ENCODE measurements around the gene SPDYE2. TPM values are rescaled to one million over a fixed set of nuclear protein-coding genes. Genes with fewer than 3 reads are reported as not detected.
A peak's percentile ranks its signal among the peaks of the same experiment; 100 is the strongest.
"Not testable (repeated sequence)": the region's sequence is repeated elsewhere in the genome, so short reads cannot be mapped to it uniquely, and the experiment has no call there.

SPDYE2 gene
- total RNA-seq, 1 experiment from 2014 or later, result not detected

DNA sequence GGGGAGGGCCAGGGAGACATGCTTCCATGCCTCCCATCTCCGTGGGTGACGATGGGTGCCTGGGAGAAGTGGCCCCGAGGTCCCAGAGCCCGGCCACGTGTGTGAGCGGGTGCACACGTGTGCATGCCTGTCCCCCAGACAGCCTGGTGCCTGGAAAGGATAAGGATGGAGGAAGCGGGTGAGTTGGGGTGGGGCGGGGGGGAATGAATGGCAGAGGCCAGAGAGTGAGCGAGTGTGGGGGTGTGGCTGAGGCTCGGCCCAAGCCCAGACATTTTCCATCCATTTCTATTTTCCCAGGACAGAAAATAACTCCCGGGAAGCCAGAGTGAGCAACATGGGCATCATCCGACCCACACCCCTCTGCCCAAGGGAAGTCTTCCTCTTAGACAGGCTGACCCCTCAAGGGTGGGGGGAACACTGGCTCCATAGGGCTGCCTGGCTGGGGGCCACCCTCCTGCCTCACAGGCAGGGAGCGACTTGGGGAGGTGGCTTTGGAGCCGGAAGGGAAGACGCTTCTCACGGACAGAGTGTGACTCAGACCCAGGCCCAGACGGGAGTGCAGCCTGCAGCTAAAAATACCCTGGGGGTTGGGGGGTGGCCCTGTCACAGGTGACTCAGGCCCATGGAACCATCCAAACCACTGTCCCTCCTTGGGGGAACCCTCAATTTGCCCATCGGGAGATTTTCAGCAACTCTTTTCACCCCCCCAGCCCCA, 53.6 kb downstream of the SPDYE2 start:
- H3K27ac ChIP-seq (ENCODE audit: low read depth, low read length, poor library complexity, severe bottlenecking); H3K4me3 ChIP-seq (ENCODE audit: low read depth, low read length, poor library complexity, severe bottlenecking); H3K36me3 ChIP-seq (ENCODE audit: insufficient read depth, low read length, poor library complexity, severe bottlenecking); H3K9me3 ChIP-seq (ENCODE audit: low read depth, low read length, poor library complexity, severe bottlenecking); H3K4me1 ChIP-seq (ENCODE audit: insufficient read depth, low read length, poor library complexity, severe bottlenecking); BruUV-seq (replicated peaks); intact Hi-C loops (cut with micrococcal nuclease; ENCODE audit: unreplicated experiment); POLR2A ChIA-PET (ENCODE audit: low non-redundant PET); DNase-seq (ENCODE audit: low spot score); CTCF ChIA-PET; H3K27me3 ChIP-seq (replicated peaks; ENCODE audit: insufficient read depth, low read depth, low read length, poor library complexity): not testable (repeated sequence)

DNA sequence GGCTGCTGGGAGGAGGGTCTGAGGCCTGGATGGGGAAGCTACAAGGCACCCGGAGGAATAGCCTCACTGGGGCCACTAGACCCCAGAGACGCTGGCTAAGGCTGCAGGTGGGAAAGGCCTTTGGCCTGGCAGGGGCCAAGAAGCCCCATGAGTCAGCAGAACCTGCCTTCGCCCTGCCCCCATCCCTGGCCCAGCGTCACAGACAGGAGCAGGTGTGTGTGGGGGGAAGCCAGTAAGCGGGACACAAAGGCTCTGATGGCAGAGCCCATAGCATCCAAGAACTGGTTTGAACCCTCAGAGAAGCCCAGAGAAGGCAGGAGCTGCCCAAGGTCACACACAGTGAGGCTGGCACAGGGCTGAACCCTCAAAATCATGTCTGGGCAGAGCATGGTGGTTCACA, 55.8 kb downstream of the SPDYE2 start:
- H3K27ac ChIP-seq (ENCODE audit: low read depth, low read length, poor library complexity, severe bottlenecking); intact Hi-C loops (cut with micrococcal nuclease; ENCODE audit: unreplicated experiment): not testable (repeated sequence)

DNA sequence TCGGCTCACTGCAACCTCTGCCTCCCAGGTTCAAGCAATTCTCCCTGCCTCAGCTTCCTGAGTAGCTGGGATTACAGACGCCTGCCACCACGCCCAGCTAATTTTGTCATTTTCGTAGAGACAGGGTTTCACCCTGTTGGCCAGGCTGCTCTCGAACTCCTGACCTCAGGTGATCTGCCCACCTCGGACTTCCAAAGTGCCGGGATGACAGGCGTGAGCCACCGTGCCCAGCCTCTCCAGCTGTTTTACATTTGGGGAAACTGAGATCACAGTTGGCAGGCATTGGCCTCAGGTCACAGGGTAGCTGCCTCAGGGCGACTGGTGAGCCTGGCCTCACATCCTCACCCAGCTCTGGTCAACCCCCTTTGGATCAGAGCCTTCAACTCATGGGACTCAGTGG, 58.7 kb downstream of the SPDYE2 start:
- H3K9me3 ChIP-seq (ENCODE audit: low read depth, low read length, poor library complexity, severe bottlenecking); H3K4me1 ChIP-seq (ENCODE audit: insufficient read depth, low read length, poor library complexity, severe bottlenecking); H3K36me3 ChIP-seq (ENCODE audit: insufficient read depth, low read length, poor library complexity, severe bottlenecking); intact Hi-C loops (cut with micrococcal nuclease; ENCODE audit: unreplicated experiment); DNase-seq (ENCODE audit: low spot score); BruUV-seq (replicated peaks); H3K27ac ChIP-seq (ENCODE audit: low read depth, low read length, poor library complexity, severe bottlenecking); POLR2A ChIA-PET (ENCODE audit: low non-redundant PET); H3K27me3 ChIP-seq (replicated peaks; ENCODE audit: insufficient read depth, low read depth, low read length, poor library complexity); CTCF ChIA-PET; H3K4me3 ChIP-seq (ENCODE audit: low read depth, low read length, poor library complexity, severe bottlenecking): not testable (repeated sequence)

More for the DNA sequence above, 55.8 kb downstream of the SPDYE2 start:
- CTCF ChIA-PET; H3K9me3 ChIP-seq (ENCODE audit: low read depth, low read length, poor library complexity, severe bottlenecking); H3K27me3 ChIP-seq (replicated peaks; ENCODE audit: insufficient read depth, low read depth, low read length, poor library complexity); H3K36me3 ChIP-seq (ENCODE audit: insufficient read depth, low read length, poor library complexity, severe bottlenecking); BruUV-seq (replicated peaks); DNase-seq (ENCODE audit: low spot score); POLR2A ChIA-PET (ENCODE audit: low non-redundant PET); H3K4me3 ChIP-seq (ENCODE audit: low read depth, low read length, poor library complexity, severe bottlenecking); H3K4me1 ChIP-seq (ENCODE audit: insufficient read depth, low read length, poor library complexity, severe bottlenecking): not testable (repeated sequence)

DNA sequence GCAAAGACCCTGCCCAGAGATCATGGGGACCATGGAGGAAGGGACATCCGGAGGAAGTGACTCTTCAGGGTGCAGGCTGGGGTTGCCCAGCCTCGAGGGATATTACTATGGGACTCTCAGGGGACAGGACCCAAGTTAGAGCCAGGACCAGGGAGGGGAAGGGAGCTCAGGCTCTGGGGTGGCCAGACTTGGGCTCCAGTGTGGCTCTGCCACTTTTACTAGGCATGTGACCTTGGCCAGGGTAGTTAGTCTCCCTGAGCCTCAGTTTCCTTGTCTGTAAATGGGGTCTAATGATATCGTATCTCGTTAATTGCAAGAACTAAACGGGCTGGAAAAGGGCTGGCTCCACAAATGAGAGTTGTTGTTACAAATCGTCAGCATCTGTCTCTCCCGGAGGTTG, 59.4 kb downstream of the SPDYE2 start:
- H3K36me3 ChIP-seq (ENCODE audit: insufficient read depth, low read length, poor library complexity, severe bottlenecking); BruUV-seq (replicated peaks); H3K9me3 ChIP-seq (ENCODE audit: low read depth, low read length, poor library complexity, severe bottlenecking); H3K27ac ChIP-seq (ENCODE audit: low read depth, low read length, poor library complexity, severe bottlenecking); H3K4me3 ChIP-seq (ENCODE audit: low read depth, low read length, poor library complexity, severe bottlenecking); intact Hi-C loops (cut with micrococcal nuclease; ENCODE audit: unreplicated experiment); H3K4me1 ChIP-seq (ENCODE audit: insufficient read depth, low read length, poor library complexity, severe bottlenecking); CTCF ChIA-PET; POLR2A ChIA-PET (ENCODE audit: low non-redundant PET); H3K27me3 ChIP-seq (replicated peaks; ENCODE audit: insufficient read depth, low read depth, low read length, poor library complexity); DNase-seq (ENCODE audit: low spot score): not testable (repeated sequence)

DNA sequence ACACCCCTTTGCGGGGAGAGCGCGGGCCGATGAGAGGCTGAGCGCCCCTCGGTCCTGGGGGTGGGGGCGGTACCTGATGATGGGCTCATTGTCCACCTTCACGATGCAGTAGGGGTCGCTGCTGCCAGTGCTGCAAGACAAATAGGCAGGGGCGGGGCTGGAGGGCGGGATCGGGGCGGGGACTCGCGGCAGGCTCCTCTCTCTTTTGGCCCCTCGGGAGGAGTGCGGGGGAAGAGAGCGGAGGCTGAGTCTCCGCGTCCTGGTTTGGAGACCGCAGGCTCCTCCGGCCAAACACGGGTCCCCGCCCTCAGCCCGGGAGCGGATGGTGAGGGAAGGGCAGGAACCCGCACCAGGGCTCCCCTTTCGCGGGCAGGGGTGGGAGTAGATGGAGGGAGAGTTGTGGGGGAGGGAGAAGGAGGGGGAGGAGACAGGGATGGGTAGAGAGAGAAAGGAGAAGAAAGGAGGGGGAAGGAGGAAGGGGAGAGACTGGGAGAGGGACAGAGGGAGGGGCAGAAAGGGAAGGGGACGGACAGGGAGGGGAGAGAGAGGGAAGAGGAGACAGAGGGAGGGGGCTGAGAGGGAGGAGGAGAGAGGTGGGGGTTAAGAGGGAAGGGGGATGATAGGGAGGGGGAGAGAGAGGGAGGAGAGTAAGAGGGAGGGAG, 60.1 kb downstream of the SPDYE2 start:
- H3K27me3 ChIP-seq (replicated peaks; ENCODE audit: insufficient read depth, low read depth, low read length, poor library complexity); H3K4me1 ChIP-seq (ENCODE audit: insufficient read depth, low read length, poor library complexity, severe bottlenecking); DNase-seq (ENCODE audit: low spot score); H3K27ac ChIP-seq (ENCODE audit: low read depth, low read length, poor library complexity, severe bottlenecking); intact Hi-C loops (cut with micrococcal nuclease; ENCODE audit: unreplicated experiment); CTCF ChIA-PET; H3K36me3 ChIP-seq (ENCODE audit: insufficient read depth, low read length, poor library complexity, severe bottlenecking); BruUV-seq (replicated peaks); POLR2A ChIA-PET (ENCODE audit: low non-redundant PET); H3K4me3 ChIP-seq (ENCODE audit: low read depth, low read length, poor library complexity, severe bottlenecking); H3K9me3 ChIP-seq (ENCODE audit: low read depth, low read length, poor library complexity, severe bottlenecking): not testable (repeated sequence)

DNA sequence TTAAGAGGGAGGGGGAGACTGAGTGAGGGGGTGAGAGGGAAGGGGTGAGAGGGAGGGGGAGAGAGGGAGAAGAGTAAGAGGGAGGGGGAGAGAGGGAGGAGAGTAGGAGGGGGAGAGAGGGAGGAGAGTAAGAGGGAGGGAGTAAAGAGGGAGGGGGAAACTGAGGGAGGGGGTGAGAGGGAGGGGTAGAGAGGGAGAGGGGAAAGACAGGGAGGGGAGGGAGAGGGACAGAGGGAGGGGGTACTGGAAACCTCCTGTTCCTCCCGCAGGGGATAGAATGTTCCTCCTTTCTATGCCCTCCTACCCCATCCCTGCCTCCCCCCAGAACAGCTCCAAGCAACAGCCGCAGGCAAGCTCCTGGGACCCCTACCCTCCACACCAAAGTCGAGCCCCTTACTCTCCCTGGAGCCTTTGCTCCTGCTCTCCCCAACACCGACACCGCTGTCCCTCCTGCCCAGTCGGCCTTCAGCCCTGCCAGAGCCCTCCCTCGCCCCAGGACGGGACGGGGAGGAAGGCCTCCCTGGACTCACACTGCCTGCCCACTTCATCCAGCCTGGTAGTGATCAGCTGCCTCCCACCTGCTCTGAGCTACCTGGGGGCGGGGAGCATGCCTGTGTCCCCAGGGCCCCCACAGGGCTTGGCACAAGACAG, 60.8 kb downstream of the SPDYE2 start:
- DNase-seq (ENCODE audit: low spot score), result peak; percentile 11
- H3K27me3 ChIP-seq (replicated peaks; ENCODE audit: insufficient read depth, low read depth, low read length, poor library complexity); BruUV-seq (replicated peaks); intact Hi-C loops (cut with micrococcal nuclease; ENCODE audit: unreplicated experiment); H3K4me1 ChIP-seq (ENCODE audit: insufficient read depth, low read length, poor library complexity, severe bottlenecking); POLR2A ChIA-PET (ENCODE audit: low non-redundant PET); H3K9me3 ChIP-seq (ENCODE audit: low read depth, low read length, poor library complexity, severe bottlenecking); H3K36me3 ChIP-seq (ENCODE audit: insufficient read depth, low read length, poor library complexity, severe bottlenecking); H3K27ac ChIP-seq (ENCODE audit: low read depth, low read length, poor library complexity, severe bottlenecking); H3K4me3 ChIP-seq (ENCODE audit: low read depth, low read length, poor library complexity, severe bottlenecking); CTCF ChIA-PET: not testable (repeated sequence)

Data from A673 (cell line).